IMR-90 (cell line): ENCODE results near the gene NALCN.

Source experiments
- BHLHE40 ChIP-seq: fragments of 150-350 bp; IDR thresholded peaks from 2 replicates; pipeline ENCODE4 v1.6.1; 2016; ENCODE audit warnings: mild to moderate bottlenecking, low read depth, low read length
- CEBPB ChIP-seq: IDR thresholded peaks from 2 replicates; pipeline ENCODE4 v1.6.1; 2012; ENCODE audit warnings: low read depth, low read length, improper control_type of control experiment
- MXI1 ChIP-seq: IDR thresholded peaks from 2 replicates; pipeline ENCODE4 v1.6.1; 2012; ENCODE audit warnings: low read depth, mild to moderate bottlenecking, low read length, moderate library complexity, borderline replicate concordance
- POLR2A ChIP-seq: IDR thresholded peaks from 2 replicates; pipeline ENCODE4 v1.6.1; 2012; ENCODE audit warnings: mild to moderate bottlenecking, low read depth, low read length
- RAD21 ChIP-seq: IDR thresholded peaks from 2 replicates; pipeline ENCODE4 v1.6.1; 2012; ENCODE audit warnings: low read length, improper control_type of control experiment
- SMC3 ChIP-seq: fragments of 150-350 bp; IDR thresholded peaks from 2 replicates; pipeline ENCODE4 v1.6.1; 2016; ENCODE audit warnings: low read depth, mild to moderate bottlenecking, antibody characterized with exemption, low read length, moderate library complexity
- TF ChIP-seq, protein P1 (sequence below): conservative IDR thresholded peaks from 2 replicates; pipeline ENCODE4 v1.5.1; 2012; ENCODE audit warnings: mild to moderate bottlenecking, low read depth, low read length, improper control_type of control experiment
- TF ChIP-seq, protein P2 (sequence below): fragments of 150-350 bp; IDR thresholded peaks from 2 replicates; pipeline ENCODE4 v1.6.1; 2017; ENCODE audit warnings: mild to moderate bottlenecking, antibody characterized with exemption, low read length, low read depth

DNA sequence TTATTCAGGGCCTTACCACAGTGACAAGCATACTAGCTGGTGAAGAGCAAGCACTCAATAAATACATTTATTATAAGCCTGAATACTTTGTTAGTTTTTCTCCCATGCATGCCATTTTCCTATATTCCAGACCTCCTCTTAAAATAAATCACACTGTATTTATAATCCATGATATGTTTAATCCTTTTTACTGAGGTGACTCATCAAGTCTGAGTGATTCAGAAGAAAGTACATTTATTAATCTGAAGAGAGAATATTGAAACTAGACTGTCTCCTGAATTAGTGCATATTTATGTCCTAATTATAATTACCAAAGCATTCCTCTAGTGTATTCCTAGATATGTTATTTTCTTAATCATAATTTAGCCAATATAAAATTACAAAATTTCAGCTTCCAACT, 323.3 kb downstream of the NALCN start:
- TF ChIP-seq, protein P1, sequence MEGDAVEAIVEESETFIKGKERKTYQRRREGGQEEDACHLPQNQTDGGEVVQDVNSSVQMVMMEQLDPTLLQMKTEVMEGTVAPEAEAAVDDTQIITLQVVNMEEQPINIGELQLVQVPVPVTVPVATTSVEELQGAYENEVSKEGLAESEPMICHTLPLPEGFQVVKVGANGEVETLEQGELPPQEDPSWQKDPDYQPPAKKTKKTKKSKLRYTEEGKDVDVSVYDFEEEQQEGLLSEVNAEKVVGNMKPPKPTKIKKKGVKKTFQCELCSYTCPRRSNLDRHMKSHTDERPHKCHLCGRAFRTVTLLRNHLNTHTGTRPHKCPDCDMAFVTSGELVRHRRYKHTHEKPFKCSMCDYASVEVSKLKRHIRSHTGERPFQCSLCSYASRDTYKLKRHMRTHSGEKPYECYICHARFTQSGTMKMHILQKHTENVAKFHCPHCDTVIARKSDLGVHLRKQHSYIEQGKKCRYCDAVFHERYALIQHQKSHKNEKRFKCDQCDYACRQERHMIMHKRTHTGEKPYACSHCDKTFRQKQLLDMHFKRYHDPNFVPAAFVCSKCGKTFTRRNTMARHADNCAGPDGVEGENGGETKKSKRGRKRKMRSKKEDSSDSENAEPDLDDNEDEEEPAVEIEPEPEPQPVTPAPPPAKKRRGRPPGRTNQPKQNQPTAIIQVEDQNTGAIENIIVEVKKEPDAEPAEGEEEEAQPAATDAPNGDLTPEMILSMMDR, result no peak
- TF ChIP-seq CEBPB, result no peak
- TF ChIP-seq POLR2A, result no peak
- TF ChIP-seq SMC3, result no peak
- TF ChIP-seq RAD21, result no peak
- TF ChIP-seq, protein P2, sequence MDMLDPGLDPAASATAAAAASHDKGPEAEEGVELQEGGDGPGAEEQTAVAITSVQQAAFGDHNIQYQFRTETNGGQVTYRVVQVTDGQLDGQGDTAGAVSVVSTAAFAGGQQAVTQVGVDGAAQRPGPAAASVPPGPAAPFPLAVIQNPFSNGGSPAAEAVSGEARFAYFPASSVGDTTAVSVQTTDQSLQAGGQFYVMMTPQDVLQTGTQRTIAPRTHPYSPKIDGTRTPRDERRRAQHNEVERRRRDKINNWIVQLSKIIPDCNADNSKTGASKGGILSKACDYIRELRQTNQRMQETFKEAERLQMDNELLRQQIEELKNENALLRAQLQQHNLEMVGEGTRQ, result no peak
- no peak for TF ChIP-seq MXI1
- TF ChIP-seq BHLHE40, result no peak
